Forelimb muscle (tissue), 1 donor: ENCODE data around the gene PATZ1. TPM values are rescaled to one million over a fixed set of nuclear protein-coding genes. Genes with fewer than 3 reads are reported as not detected.

Experiments used
- DNase-seq: peaks from one replicate; pipeline ENCODE4 v3.0.0-alpha.2; 2013; ENCODE audit warnings: low read depth
- polyA plus RNA-seq: library from polyadenylated mRNA; unstranded; fragments of 120-200 nt; gene quantifications from one replicate; pipeline ENCODE4 v1.2.1, GENCODE V29; 2013; ENCODE audit not compliant: insufficient read length

PATZ1 gene
- polyA plus RNA-seq, 1 donor: 19.9 TPM

DNA sequence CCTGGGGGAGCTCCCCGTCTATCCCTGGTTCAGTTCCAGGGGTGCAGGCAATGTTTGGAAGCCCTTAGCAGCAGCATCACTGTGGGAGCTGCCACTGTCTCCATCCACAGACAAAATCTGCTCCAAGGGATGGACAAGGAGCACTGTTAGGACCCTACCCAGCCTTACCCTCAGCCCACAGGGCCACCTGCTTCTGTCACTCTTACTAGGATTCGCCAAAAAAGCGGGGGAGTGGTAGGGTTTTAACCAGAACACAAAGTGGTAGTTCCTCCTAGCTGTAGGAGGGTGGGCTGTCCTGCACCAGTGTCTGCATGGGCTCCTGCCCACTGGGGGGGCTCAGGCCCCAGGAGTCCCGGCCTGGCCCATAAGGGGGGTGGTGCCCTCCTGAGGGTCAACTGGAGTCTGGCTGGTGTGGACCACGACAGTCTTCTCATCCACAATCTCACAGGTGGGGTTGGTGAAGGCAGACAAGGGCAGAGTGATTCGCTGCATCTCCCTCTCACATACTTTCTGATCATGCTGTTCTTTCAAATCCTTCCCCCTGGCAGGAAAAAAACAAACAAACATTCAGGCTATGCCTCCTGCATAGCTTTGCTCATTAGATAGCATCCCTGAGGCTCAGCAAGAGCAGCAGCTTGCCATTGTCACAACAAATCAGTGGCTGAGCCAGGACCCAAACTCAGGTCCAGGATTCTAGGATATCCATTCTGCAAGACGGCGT is 63.2 kb downstream of the PATZ1 start:
- DNase-seq: no peak

DNA sequence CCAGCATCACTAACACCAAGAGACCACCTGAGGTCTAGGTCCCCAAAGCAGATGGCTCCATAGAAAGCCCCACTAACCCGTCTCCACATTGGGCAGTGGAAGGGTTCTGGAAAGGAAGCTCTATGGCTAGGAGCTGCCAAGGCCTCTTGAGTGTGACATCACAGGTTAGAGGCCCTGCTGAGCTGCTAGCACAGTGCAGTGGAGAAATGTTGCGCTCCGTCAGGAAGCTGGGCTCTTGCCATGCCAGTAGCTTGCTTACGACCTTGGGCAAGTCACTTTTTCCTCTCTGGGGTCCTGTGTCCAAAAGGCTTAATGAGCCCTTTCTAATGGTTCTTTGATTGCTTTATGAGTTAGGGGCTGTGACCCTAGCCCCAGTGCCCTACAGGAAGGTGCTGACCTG is 64.4 kb downstream of the PATZ1 start:
- DNase-seq: no peak

DNA sequence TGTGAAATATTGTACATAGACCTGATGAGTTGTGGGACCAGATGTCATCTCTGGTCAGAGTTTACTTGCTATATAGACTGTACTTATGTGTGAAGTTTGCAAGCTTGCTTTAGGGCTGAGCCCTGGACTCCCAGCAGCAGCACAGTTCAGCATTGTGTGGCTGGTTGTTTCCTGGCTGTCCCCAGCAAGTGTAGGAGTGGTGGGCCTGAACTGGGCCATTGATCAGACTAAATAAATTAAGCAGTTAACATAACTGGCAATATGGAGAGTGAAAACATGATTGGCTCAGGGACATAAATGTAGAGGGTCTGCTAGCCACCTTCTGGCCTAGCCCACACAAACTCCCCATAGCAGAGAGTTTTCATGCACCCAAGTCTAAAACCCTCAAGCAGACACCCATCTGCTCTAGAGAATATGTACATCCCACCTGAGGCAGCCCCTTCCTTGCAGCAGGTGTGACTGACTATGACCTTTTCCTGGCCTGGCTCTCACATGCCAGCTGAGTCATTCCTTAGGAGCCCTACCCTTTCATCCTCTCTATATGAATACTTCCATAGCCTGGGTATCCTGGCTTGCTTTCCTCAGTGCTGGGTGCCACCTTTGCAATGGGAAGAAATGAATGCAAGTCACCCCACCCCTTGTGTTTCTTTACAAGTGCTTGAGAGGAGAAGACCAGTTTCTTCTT is 66.2 kb downstream of the PATZ1 start:
- DNase-seq: no peak

DNA sequence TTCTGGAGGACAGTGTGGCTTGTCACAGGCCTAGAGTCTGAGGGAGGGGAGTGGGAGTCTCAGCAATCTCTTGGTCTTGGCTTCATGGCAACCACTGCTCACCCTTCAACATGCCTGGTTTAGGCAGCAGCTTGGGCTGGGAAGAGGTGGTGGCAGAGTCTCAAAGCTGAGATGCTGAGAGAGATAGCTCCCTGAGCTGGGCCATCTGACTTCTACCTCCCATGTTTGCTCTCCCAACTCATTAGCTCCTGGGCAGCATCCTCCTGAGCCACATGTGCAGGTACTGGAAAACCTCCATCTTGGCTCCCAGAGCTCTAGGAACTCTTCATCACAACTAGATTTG is 66.8 kb downstream of the PATZ1 start:
- DNase-seq: no peak

DNA sequence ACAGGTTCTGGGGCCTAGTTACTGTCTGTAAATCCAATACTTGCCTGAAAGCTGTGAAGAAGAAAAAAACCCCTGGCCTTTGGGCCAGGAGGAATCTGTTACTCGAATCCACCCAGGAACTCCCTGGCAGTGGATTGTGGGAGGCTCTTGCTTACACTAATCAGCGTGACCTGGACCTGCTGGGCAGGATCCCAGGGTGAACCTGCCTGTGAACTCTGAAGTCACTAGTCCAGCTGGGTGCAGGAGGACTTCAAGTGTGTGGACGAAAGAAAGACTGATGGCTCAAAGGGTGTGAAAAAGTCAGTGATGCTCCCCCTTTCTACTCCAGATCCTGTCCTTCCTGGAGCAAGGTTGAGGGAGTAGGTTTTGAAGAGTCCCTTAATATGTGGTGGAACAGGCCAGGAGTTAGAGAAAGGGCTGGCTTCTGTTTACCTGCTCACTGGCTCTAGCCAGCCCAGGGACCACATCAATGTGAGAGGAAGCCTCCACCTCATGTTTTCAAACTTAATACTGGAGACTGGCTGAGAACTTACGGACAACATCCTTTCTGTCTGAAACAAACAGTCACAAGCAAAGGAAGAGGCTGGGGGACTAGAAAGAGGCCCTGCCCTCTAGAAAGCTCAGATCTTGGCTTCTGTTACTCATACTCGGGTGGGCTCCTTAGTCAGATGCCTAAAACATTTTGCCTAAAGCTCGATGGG is 67.4 kb downstream of the PATZ1 start:
- DNase-seq: no peak

DNA sequence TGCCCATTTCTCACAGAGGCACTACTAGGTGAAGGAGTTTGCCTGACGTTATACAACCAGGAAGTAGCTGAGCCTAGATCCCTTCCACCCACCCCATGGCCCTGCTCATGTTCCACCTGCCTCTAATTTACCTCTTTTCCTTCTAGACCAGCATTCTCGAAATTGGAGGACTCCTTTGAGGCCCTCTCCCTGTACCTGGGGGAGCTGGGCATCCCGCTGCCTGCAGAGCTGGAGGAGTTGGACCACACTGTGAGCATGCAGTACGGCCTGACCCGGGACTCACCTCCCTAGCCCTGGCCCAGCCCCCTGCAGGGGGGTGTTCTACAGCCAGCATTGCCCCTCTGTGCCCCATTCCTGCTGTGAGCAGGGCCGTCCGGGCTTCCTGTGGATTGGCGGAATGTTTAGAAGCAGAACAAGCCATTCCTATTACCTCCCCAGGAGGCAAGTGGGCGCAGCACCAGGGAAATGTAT is 68.0 kb downstream of the PATZ1 start:
- DNase-seq: no peak

DNA sequence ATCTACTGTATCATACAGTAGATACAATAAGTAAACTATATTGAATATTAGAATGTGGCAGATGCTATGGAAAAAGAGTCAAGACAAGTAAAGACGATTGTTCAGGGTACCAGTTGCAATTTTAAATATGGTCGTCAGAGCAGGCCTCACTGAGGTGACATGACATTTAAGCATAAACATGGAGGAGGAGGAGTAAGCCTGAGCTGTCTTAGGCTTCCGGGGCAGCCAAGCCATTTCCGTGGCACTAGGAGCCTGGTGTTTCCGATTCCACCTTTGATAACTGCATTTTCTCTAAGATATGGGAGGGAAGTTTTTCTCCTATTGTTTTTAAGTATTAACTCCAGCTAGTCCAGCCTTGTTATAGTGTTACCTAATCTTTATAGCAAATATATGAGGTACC is 68.4 kb downstream of the PATZ1 start:
- DNase-seq: no peak

DNA sequence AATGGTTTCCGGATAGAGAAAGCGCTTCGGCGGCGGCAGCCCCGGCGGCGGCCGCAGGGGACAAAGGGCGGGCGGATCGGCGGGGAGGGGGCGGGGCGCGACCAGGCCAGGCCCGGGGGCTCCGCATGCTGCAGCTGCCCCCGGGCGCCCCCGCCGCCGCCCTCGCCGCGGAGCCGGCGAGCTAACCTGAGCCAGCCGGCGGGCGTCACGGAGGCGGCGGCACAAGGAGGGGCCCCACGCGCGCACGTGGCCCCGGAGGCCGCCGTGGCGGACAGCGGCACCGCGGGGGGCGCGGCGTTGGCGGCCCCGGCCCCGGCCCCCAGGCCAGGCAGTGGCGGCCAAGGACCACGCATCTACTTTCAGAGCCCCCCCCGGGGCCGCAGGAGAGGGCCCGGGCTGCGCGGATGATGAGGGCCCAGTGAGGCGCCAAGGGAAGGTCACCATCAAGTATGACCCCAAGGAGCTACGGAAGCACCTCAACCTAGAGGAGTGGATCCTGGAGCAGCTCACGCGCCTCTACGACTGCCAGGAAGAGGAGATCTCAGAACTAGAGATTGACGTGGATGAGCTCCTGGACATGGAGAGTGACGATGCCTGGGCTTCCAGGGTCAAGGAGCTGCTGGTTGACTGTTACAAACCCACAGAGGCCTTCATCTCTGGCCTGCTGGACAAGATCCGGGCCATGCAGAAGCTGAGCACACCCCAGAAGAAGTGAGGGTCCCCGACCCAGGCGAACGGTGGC is 69.5 kb downstream of the PATZ1 start:
- no peak for DNase-seq

Other genes starting within 250 kb of the PATZ1 start
- gene SELENOM, start 238.8 kb downstream of the PATZ1 start, polyA plus RNA-seq: 18.8 TPM
- 1.6 TPM for gene INPP5J, start 223.4 kb downstream of the PATZ1 start, polyA plus RNA-seq
- gene PLA2G3, start 205.8 kb downstream of the PATZ1 start, polyA plus RNA-seq: not detected
- 20.1 TPM for gene RNF185, start 186.2 kb downstream of the PATZ1 start, polyA plus RNA-seq
- 23.1 TPM for gene LIMK2, start 134.0 kb downstream of the PATZ1 start, polyA plus RNA-seq
- gene PIK3IP1, start 53.9 kb downstream of the PATZ1 start, polyA plus RNA-seq: 3.3 TPM
- 77.9 TPM for gene DRG1, start 53.3 kb upstream of the PATZ1 start, polyA plus RNA-seq
- 28.7 TPM for gene EIF4ENIF1, start 143.5 kb upstream of the PATZ1 start, polyA plus RNA-seq
- gene SFI1, start 150.2 kb upstream of the PATZ1 start, polyA plus RNA-seq: 9.6 TPM